ENCODE data around the gene CD58.
"Not testable (repeated sequence)": the region's sequence is repeated elsewhere in the genome, so short reads cannot be mapped to it uniquely, and the experiment has no call there.

Gene CD58

GRCh38 chr1:116569776-116570357 is 959 bp downstream of the CD58 start:
- DNase-seq (ENCODE audit: low read depth): no peak

- no peak for DNase-seq (ENCODE audit: low read depth)
Observed at GRCh38 chr1:116569381-116569670, 1.5 kb downstream of the CD58 start.

- DNase-seq (ENCODE audit: low read depth): no peak
Observed at GRCh38 chr1:116568662-116569380, 2.0 kb downstream of the CD58 start.

- DNase-seq (ENCODE audit: low read depth): no peak
Observed at GRCh38 chr1:116567790-116568661, 2.8 kb downstream of the CD58 start.

- no peak for DNase-seq (ENCODE audit: low read depth)
Observed at GRCh38 chr1:116565222-116565621, 5.6 kb downstream of the CD58 start.

GRCh38 chr1:116564426-116564825 is 6.4 kb downstream of the CD58 start:
- no peak for DNase-seq (ENCODE audit: low read depth)

GRCh38 chr1:116562465-116562864 is 8.4 kb downstream of the CD58 start:
- DNase-seq (ENCODE audit: low read depth): not testable (repeated sequence)

GRCh38 chr1:116561563-116561962 is 9.3 kb downstream of the CD58 start:
- no peak for DNase-seq (ENCODE audit: low read depth)

- DNase-seq (ENCODE audit: low read depth): no peak
Observed at GRCh38 chr1:116560704-116561490, 9.9 kb downstream of the CD58 start.

- DNase-seq (ENCODE audit: low read depth): no peak
Observed at GRCh38 chr1:116559304-116559761, 11.5 kb downstream of the CD58 start.

GRCh38 chr1:116558571-116558970 is 12.3 kb downstream of the CD58 start:
- DNase-seq (ENCODE audit: low read depth): no peak

- DNase-seq (ENCODE audit: low read depth): no peak
Observed at GRCh38 chr1:116558140-116558549, 12.7 kb downstream of the CD58 start.

- DNase-seq (ENCODE audit: low read depth): no peak
Observed at GRCh38 chr1:116557323-116557878, 13.4 kb downstream of the CD58 start.

- peak; percentile 93 for DNase-seq (ENCODE audit: low read depth)
Observed at GRCh38 chr1:116556289-116557006, 14.4 kb downstream of the CD58 start.

GRCh38 chr1:116554924-116555323 is 15.9 kb downstream of the CD58 start:
- no peak for DNase-seq (ENCODE audit: low read depth)

- no peak for DNase-seq (ENCODE audit: low read depth)
Observed at GRCh38 chr1:116553386-116554115, 17.3 kb downstream of the CD58 start.

- no peak for DNase-seq (ENCODE audit: low read depth)
Observed at GRCh38 chr1:116546354-116546977, 24.4 kb downstream of the CD58 start.

- no peak for DNase-seq (ENCODE audit: low read depth)
Observed at GRCh38 chr1:116545359-116545705, 25.5 kb downstream of the CD58 start.

- DNase-seq (ENCODE audit: low read depth): no peak
Observed at GRCh38 chr1:116544588-116545358, 26.1 kb downstream of the CD58 start.
